HG03460 (cell line): ENCODE results near the gene COPS6.

Source experiments
- ATAC-seq: cut with Tn5 transposase; IDR thresholded peaks from one replicate; pipeline ENCODE4 v1.9.1; 2021; ENCODE audit not compliant: unreplicated experiment

The COPS6 gene

DNA sequence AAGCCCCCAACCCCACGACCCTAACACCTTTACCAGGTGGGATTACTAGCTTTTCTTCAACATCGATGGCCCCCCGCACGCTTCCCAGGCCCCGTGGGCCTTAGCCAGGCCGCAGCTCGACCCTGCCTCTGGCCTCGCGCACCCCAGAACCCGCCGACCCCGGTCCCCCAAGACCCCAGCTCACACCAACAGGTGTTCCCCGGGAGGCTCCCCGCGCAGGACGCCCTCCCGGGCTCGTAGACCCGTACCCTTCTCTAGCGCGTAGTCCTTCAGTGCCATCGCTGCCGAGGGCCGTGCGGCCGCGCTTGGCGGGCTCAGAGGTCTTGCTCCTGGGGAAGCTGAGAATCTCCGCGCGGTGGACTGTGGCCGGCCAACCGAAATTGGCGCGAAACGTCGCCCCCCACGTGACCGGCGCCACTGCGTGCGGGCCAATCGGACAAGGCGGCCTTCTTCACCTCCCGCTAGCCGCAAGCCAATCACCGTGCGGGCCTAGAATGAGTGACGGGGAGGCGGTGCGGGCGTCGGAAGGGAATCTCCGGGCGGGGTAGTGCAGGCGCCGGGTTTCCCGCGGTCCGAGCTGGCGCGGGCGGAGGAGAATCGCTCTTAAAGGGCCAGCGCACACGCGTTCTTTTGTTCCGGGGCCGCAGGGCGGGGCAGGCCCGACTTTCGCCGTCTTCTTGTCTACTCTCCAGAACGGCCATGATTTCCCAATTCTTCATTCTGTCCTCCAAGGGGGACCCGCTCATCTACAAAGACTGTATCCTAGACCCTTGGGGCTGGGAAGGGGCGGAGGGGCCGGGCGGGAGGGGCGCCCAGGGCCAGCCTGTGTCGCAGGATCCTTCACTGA, 12.5 kb downstream of the COPS6 start, which contains the start of the genes AP4M1 and MCM7:
Gene AP4M1 (plus strand): TSS at position 628 of the 847 bp plus-strand sequence. CDS start 72 bp downstream, at position 700.
Gene MCM7 (minus strand): TSS at position 382 of the 847 bp plus-strand sequence. CDS start 103 bp downstream, at position 279.
- ATAC-seq: peak; percentile 85

GRCh38 chr7:100102950-100103840, 14.4 kb downstream of the COPS6 start:
- ATAC-seq: no peak

- ATAC-seq: no peak
Observed at GRCh38 chr7:100105534-100105933, 16.8 kb downstream of the COPS6 start.

DNA sequence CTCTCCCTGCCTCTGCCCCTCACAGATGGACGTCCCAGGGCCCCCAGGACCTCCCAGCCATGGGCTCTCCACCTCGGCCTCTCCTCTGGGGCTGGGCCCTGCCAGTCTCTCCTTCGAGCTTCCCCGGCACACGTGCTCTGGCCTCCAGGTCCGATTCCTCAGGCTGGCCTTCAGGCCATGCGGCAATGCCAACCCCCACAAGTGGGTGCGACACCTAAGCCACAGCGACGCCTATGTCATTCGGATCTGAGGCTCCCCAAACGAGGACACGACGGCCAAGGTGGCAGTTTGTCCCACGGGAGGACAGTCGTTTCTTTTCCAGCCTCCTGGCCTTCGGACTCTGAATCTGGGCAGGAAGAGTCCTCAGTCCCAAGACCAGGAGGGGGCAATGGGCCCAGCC, 17.9 kb downstream of the COPS6 start:
- ATAC-seq: no peak

- ATAC-seq: no peak
Observed at GRCh38 chr7:100107125-100107737, 18.5 kb downstream of the COPS6 start.

DNA sequence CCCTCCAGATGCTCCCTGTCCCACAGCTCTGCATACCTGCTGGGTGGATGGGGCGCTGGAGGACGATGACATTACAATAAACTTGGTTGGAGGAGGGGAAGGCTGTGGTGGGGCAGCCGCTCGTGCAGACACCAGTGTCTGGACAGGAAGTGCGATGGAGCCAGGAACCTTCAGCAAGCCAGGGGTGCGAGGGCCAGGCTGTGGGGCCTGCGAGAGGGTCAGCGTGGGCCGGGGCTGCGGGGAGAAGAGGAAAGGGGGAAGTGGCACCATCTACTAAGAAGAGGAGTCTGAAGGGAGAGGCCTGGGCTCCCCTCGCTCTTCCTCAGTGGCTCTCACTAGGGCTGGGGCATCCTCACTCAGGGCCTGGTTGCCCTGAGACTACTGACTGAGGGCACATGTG, 19.1 kb downstream of the COPS6 start:
- ATAC-seq: no peak

- no peak for ATAC-seq
Observed at GRCh38 chr7:100109521-100110163, 20.9 kb downstream of the COPS6 start.

GRCh38 chr7:100111156-100111555, 22.4 kb downstream of the COPS6 start:
- no peak for ATAC-seq

DNA sequence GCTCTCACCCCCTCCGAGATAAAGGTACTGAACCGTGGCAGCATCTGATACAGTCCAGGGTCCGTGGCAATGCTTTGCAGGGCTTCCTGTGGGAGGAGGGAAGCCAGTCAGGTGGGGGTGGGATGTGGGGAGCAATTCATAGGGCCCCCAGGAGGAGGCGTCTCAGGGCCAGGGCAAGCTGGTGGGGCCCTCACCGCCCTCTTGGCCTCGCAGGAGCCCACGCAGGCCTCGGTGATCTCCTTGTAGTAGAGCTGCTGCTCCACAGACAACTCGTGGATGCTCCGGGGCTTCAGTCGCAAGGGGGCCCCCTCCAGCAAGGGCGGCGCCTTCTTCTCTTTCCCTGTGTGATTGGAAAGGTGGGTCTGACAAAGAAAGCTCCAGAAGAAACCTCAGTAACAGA, 23.1 kb downstream of the COPS6 start:
- ATAC-seq: no peak

DNA sequence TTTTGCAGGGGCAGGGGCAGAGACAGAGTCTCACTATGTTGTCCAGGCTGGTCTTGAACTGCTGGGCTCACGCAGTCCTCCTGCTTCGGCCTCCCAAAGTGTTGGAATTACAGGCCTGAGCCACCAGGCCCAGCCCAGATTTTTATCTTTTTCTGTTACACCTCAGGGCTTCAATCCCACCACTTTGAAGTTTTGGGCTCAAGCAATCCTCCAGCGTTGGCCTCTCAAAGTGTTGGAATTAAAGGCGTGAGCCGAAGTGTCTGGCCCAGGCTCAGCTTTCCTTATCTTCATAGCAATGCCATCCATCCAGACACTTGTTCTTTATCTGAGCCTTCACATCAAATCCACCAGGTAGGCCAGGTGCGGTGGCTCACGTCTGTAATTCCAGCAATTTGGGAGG, 26.3 kb downstream of the COPS6 start:
- ATAC-seq: no peak

DNA sequence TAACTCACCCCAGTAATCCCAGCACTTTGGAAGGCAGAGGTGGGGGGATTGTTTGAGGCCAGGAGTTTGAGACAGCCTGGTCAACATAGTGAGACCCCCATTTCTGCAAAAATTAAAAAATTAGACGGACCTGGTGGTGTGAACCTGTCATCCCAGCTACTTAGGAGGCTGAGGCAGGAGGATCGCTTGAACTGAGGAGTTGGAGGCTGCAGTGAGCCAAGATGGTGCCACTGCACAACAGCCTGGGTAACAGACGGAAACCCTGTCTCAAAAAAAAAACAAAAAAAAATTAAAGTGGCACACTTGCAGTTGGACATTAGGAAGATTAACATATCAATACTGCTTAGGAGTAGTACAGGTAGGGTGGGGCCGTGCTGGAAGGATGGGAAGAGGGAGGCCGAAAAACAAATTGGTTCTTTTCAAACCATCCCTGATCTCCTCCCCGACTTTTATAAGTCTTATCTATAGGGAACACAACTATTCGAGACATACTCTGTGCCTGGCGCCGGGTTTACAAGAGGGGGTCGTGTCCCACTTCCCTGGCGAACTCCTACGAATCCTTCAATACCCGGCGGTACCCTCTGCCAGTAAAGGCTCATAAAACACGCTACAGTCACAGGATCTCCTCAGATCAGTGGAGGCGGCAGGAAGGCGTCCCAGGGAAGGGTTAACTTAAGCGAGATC, 29.8 kb downstream of the COPS6 start:
- no peak for ATAC-seq

DNA sequence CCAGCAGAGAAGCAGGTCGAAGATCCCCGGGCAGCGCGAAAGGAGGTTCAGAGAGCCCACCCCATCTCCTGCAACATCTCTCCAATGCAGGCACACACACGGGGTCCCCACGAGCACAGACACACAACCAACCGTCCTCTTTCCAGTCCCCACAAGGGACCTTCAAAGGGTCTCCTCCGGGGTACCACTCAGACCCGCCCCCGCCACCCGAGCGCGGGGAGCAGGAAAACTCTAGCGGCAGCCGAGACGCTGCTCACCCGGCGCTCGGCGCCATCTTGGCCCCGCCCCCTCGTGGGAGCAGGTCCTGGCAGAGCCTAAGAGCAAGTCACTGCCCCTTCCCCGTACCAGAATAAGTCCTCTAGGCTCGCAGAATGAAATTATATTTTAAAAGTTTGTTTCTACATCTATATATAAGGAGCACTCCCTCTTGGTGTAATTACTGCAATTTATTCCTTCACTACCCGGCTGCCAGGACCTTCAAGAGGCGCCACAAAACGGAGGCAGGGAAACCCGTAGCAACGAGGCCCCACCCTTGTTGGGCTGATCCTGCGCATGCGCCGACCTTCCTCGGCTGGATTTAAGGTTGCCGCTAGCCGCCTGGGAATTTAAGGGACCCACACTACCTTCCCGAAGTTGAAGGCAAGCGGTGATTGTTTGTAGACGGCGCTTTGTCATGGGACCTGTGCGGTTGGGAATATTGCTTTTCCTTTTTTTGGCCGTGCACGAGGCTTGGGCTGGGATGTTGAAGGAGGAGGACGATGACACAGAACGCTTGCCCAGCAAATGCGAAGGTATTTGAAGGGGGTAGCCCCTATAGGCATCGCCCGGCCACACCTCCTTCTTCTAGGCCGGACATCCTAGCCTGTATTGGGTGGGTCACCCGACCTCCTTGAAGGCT, 30.6 kb downstream of the COPS6 start, which contains the start of the genes CNPY4 and TAF6:
Gene CNPY4 (plus strand): TSS at position 563 of the 898 bp plus-strand sequence. CDS start 111 bp downstream, at position 674.
Gene TAF6 (minus strand): TSS at position 287 of the 898 bp plus-strand sequence. CDS start 5,149 bp downstream, outside the sequence.
- ATAC-seq: peak; percentile 66

DNA sequence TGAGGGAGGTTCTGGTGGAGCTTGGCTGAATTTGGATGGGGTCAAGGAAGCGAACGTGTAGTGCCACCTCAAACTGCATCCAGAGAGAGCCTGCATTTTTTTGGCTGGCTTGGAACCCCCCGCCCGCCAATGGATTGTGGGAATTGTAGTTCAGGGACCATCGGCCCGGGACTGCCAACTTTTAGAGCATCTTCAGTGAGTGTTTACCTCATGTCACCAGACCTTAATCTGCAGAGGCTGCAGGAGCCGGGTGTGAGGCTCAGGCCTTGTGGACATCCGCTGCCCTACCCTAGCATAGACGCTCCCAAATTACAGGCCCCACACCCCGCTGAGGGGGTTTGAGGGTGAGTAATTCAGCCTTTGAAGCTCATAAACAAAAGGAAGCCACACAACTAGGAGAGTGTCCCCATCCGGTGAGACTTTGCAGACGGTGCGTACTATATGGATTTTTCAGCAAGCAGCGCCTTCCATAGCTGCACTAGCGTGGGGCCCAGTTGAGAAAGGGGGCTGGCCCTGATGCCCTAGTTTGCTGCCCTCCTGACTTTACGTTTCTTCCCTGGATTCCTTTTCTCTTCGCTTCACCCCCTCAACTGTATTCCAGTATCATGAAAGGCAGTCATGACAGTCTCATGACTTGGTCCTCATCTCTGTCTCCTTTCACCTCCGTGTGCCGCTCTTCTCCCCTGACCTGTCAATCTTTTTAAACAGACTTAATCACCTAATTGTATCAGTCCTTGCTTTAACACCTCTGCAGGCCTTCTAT, 31.4 kb downstream of the COPS6 start:
- ATAC-seq: peak; percentile 35

DNA sequence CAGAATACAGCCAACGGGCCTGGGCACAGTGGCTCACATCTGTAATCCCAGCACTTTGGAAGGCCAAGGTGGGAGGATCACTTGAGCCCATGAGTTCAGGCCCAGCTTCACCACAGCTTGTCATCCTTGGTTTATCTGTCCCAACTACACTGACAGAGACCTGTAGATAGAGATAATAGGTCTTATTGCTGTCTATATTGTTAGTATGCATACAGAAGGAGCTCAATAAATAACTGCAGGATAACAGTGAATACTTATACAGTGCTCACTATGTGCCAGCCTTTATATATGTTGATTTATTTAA, 31.9 kb downstream of the COPS6 start:
- no peak for ATAC-seq

- ATAC-seq: no peak
Observed at GRCh38 chr7:100122067-100122466, 33.3 kb downstream of the COPS6 start.

DNA sequence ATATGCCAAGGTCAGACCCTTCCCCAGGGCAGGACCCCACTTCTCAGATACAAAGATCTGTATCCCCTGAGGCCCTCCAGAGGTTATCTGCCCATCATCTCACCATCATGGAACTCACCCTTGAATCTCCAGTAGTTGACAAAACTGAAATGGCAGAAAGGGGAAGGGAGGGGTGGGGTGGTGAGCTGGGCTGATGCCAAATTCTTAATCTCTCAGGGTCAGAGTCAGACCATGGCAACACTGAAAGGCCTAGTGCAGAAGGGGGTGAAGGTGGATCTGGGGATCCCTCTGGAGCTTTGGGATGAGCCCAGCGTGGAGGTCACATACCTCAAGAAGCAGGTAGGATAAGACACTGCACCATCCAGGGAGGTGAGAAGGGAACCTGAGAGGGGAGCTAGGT, 33.8 kb downstream of the COPS6 start:
- ATAC-seq: no peak

- no peak for ATAC-seq
Observed at GRCh38 chr7:100124301-100125230, 35.8 kb downstream of the COPS6 start.
